Cardiac muscle cell (in vitro differentiated cells and primary cell): ENCODE measurements around the gene FHOD1. TPM values are rescaled to one million over a fixed set of nuclear protein-coding genes. Genes with fewer than 3 reads are reported as not detected.

Experiments
- DNase-seq, 2 donors: peaks; one replicate each; pipeline versions ENCODE4 v3.0.0 to v3.0.0-alpha.2; 2010 to 2017; ENCODE audit warnings: low read depth in 1 of 2, low spot score in 1 of 2
- H3K27ac ChIP-seq: fragments of 200-600 bp; sonication (generic); 2 replicates; pipeline ENCODE4 v1.5.1; 2016
- H3K27me3 ChIP-seq: fragments of 200-600 bp; sonication (generic); 2 replicates; pipeline ENCODE4 v1.6.0; 2016; ENCODE audit warnings: control low read depth
- H3K36me3 ChIP-seq: fragments of 200-600 bp; sonication (generic); 2 replicates; pipeline ENCODE4 v1.5.1; 2016; ENCODE audit warnings: control low read depth
- H3K4me1 ChIP-seq: fragments of 200-600 bp; sonication (generic); 2 replicates; pipeline ENCODE4 v1.8.1; 2017; ENCODE audit warnings: low read depth, mild to moderate bottlenecking, mixed run types
- H3K4me3 ChIP-seq: fragments of 200-600 bp; sonication (generic); 2 replicates; pipeline ENCODE4 v1.5.1; 2016; ENCODE audit warnings: mild to moderate bottlenecking
- H3K9me3 ChIP-seq: fragments of 200-600 bp; sonication (generic); 2 replicates; pipeline ENCODE4 v1.5.1; 2017; ENCODE audit warnings: low read depth, mild to moderate bottlenecking, control low read depth
- polyA plus RNA-seq: library from polyadenylated mRNA; unstranded; fragments of >200 nt; fragmentation: Nextera tagmentation; extraction: Ambion mirVana; gene quantifications from 2 replicates; pipeline ENCODE4 v1.2.1, GENCODE V29; 2016
- total RNA-seq: library from RNA; depleted of rRNA; stranded (reverse); fragments of >200 nt; gene quantifications from 2 replicates; pipeline ENCODE4 v1.2.3, GENCODE V29; 2016
- TF ChIP-seq, protein P1 (sequence below): IDR thresholded peaks from 2 replicates; pipeline ENCODE4 v1.5.1; 2012; ENCODE audit warnings: low read depth, mild to moderate bottlenecking, low read length

FHOD1 gene
- total and polyA plus RNA-seq, 2 experiments from 2014 or later, result 17.9 to 18.5 TPM

DNA sequence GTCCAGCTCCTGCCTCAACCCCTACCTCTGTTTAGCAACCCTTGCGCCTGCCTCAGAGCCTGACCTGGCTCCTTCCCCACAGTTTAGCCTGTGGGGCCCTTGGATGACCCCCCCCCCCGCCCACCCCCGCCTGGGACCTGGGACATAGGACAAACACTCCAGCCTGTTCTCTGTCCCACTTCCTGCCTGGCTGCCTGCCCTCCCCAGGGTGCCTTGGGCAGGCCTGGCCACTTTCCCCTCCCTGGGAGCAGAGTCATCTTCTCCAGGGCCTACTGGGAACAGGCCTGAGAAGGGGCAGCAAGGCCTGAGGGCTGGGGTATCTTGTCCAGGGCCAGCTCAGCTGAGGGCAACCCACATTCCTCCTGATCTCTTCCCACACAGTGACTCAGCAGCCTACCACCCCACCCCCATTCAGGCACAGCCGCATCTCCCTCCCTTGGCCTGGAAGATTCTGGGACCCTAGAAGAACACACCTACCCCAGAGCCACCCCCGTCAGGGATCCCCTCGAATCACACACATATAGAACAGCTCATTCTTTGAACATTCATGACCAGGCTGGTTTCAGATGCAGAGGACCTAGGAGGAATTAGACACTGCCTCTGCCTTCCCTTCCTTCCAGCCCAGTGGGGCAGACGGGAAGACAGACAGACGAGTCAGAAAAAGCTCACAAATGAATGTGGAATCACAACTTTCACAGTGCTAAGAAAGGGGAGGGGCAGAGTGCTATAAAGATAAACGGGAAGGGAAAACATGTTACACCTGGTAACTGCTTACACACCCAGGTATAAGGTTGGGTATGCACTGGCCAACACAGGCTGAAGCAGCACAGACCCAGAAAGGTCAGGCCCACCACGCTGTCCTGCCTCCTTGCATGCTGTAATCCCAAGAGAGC is 6.0 kb downstream of the FHOD1 start:
- TF ChIP-seq, protein P1, sequence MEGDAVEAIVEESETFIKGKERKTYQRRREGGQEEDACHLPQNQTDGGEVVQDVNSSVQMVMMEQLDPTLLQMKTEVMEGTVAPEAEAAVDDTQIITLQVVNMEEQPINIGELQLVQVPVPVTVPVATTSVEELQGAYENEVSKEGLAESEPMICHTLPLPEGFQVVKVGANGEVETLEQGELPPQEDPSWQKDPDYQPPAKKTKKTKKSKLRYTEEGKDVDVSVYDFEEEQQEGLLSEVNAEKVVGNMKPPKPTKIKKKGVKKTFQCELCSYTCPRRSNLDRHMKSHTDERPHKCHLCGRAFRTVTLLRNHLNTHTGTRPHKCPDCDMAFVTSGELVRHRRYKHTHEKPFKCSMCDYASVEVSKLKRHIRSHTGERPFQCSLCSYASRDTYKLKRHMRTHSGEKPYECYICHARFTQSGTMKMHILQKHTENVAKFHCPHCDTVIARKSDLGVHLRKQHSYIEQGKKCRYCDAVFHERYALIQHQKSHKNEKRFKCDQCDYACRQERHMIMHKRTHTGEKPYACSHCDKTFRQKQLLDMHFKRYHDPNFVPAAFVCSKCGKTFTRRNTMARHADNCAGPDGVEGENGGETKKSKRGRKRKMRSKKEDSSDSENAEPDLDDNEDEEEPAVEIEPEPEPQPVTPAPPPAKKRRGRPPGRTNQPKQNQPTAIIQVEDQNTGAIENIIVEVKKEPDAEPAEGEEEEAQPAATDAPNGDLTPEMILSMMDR, result no peak
- DNase-seq, result peak in 1 of 2 donors; percentile 77
- H3K27ac ChIP-seq, result no peak overlapping the region
- H3K4me3 ChIP-seq, result no peak overlapping the region
- H3K36me3 ChIP-seq, result peaks cover 5% of the 10 kb centered on the region
- no peaks in the 10 kb centered on the region for H3K9me3 ChIP-seq
- H3K27me3 ChIP-seq, result no peaks in the 10 kb centered on the region
- no peaks in the 10 kb centered on the region for H3K4me1 ChIP-seq

DNA sequence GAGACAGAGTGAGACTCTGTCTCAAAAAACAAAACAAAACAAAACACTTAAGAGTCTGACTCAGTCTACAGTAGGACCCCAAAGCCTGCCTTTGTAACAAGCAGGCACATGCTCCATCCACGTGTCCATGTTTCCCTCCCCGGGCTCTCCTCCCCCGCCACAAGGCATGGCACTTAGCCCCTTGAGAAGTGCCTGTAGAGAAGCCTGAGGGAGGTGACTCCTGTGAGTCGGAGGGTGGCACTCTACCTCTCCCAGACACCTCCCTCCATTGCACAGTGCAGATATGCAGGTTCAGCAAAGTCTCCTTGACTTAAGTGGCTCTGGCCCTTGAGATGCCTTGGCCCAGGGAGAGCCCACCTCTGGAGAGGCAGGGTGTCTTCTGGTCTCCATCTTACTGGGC is 6.8 kb downstream of the FHOD1 start:
- Histone ChIP-seq H3K4me3 (no peak overlapping the region), H3K4me1 (no peaks in the 10 kb centered on the region), H3K27ac (no peak overlapping the region), H3K27me3 (no peaks in the 10 kb centered on the region), H3K9me3 (no peaks in the 10 kb centered on the region), H3K36me3 (peaks cover 5% of the 10 kb centered on the region)
- TF ChIP-seq, protein P1, result no peak
- DNase-seq, result no peak

DNA sequence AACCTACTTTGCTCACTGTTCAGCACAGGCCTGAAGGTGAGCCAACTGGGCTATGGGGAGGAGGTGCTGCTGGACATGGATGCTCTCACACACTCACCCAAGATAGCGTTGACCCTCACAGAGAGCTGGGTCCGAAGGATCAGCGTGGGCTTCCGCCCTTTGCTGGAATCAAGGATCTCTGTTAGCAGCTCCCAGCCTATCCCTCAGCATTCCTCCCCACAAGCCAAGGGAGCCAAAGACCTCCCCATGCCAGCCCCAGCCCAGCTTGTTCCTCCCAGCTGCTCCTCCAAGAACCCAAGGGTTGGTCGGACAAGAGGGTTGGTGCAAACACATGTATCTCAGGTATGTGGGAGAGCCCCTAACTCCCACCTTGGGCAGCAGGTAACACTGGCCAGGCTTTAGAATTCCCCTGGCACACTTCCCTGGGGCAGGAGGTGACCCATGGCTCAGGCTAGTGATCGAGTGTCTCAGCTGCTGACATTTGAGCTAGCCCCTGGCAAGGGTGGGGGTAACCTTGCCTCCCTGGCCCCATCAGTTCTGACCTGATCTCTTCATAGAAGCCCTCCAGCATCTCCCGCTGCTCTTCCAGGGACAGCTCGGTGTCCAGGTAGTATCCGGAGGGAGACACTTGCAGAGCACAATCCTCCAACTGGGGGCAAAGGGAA is 8.3 kb downstream of the FHOD1 start:
- Histone ChIP-seq H3K9me3 (no peaks in the 10 kb centered on the region), H3K4me1 (no peaks in the 10 kb centered on the region), H3K36me3 (peaks cover 5% of the 10 kb centered on the region), H3K4me3 (no peak overlapping the region), H3K27me3 (no peaks in the 10 kb centered on the region), H3K27ac (no peak overlapping the region)
- TF ChIP-seq, protein P1, result no peak
- no peak for DNase-seq

DNA sequence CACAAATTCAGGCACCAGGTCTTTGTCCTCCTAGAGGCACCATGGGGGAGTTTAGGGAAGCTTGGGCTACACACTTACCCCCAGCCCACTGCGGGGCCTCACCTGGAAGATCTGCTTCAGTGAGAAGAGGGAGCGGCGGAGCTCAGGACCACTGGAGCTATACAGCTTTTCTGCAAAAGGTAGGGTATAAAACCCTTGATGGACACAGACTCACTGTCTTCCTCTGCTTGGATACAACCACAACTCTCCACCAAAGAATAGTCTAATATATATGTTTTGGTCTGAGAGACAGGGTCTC is 9.1 kb downstream of the FHOD1 start:
- H3K27me3 ChIP-seq, result no peaks in the 10 kb centered on the region
- DNase-seq, result no peak
- H3K36me3 ChIP-seq, result peaks cover 5% of the 10 kb centered on the region
- TF ChIP-seq, protein P1, result no peak
- H3K4me3 ChIP-seq, result no peak overlapping the region
- no peaks in the 10 kb centered on the region for H3K9me3 ChIP-seq
- H3K4me1 ChIP-seq, result no peaks in the 10 kb centered on the region
- H3K27ac ChIP-seq, result no peak overlapping the region

DNA sequence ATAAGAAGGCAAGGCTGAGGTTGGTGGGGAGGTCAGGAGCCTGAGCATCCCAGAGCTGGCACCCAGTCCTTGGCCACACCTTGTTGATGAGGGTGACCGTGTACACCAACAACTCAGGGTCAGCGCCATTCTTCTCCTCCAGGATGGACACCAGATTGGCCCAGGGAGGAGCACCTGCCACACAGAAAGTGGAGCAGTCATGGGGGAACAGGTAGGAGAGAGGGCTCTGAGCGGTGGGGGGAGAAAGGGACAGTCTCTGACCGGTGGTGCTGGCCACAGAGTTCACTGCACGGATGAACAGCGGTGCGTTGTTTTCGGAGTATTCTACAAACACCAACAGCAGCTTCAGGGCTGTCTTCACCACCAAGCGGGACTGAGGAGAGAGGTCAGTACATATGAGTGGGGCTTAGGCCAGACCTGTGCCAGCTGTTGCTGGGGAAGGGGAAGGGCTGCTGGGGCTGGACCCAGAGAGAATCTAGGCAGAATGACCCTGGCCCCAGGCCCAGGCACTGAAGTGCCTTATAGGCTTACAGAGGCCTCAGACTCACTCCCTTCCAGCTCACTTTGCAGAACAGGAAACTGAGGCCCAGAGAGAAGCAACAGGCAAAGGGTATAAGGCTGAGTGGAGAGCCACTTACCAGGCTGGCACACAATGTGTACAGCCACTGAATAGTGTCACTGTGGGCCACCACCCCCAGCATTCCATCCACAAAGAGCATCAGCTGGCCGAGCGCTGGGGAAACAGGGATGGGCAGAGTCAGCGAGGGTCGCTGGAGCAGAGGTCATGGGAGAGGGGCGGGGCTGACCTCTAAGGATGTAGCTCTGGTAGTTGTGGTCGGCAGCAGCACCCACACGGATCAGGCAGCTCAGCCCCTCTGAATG is 9.6 kb downstream of the FHOD1 start:
- peaks cover 5% of the 10 kb centered on the region for H3K36me3 ChIP-seq
- TF ChIP-seq, protein P1, result no peak
- H3K27ac ChIP-seq, result no peak overlapping the region
- H3K9me3 ChIP-seq, result no peaks in the 10 kb centered on the region
- no peaks in the 10 kb centered on the region for H3K4me1 ChIP-seq
- DNase-seq, result no peak
- H3K4me3 ChIP-seq, result no peak overlapping the region
- no peaks in the 10 kb centered on the region for H3K27me3 ChIP-seq
